Right lobe of liver (tissue), 4 donors: ENCODE data around the gene KCNQ1OT1.

ENCODE experiments used
- POLR2A ChIP-seq: fragments of 450-650 bp; IDR thresholded peaks from one replicate; pipeline ENCODE4 v1.6.1; 2017; ENCODE audit warnings: antibody characterized with exemption, mild to moderate bottlenecking
- TF ChIP-seq, protein P1 (sequence below), 4 donors: fragments of 200-600 bp in 3 of 4; fragments of 450-650 bp in 1 of 4; IDR thresholded peaks; one replicate each; pipeline versions ENCODE4 v1.5.1 to v1.8.0; 2016 to 2022; ENCODE audit warnings: antibody characterized with exemption in 4 of 4, mild to moderate bottlenecking in 2 of 4
- donor health status: DM: no; HTN: no; CAD: no.
- donor health status: DM: no; HTN: no; CAD: no.
- donor health status: DM: no; HTN: yes; CAD: no.

DNA sequence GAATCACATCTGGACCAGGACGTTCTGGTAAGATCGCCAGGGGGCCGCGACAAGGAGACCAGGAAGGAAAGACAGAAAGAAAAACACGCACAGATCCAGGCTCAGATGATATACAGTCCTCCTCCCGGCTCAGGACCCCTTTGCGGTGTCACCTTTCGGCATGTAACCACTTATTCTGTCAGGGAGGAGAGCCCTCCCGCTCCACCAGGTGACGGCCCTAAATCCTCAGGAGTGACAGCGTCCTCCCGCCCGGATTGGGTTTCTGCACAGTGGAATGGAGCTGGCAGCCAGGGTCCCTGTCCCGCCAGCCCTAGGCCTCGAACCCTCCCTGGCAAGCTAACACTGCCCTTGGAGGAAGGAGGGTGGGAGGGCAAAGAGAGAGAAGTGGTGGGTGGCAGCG is 24.3 kb upstream of the KCNQ1OT1 start:
- TF ChIP-seq, protein P1, sequence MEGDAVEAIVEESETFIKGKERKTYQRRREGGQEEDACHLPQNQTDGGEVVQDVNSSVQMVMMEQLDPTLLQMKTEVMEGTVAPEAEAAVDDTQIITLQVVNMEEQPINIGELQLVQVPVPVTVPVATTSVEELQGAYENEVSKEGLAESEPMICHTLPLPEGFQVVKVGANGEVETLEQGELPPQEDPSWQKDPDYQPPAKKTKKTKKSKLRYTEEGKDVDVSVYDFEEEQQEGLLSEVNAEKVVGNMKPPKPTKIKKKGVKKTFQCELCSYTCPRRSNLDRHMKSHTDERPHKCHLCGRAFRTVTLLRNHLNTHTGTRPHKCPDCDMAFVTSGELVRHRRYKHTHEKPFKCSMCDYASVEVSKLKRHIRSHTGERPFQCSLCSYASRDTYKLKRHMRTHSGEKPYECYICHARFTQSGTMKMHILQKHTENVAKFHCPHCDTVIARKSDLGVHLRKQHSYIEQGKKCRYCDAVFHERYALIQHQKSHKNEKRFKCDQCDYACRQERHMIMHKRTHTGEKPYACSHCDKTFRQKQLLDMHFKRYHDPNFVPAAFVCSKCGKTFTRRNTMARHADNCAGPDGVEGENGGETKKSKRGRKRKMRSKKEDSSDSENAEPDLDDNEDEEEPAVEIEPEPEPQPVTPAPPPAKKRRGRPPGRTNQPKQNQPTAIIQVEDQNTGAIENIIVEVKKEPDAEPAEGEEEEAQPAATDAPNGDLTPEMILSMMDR (IDR thresholded peaks at IDR 0.05), result no peak
- TF ChIP-seq POLR2A, result no peak
